Breast epithelium (tissue), 3 donors: ENCODE results near the gene SOX13.

Source experiments
- POLR2A ChIP-seq: fragments of 450-650 bp; IDR thresholded peaks from one replicate; pipeline ENCODE4 v1.6.1; 2016; ENCODE audit warnings: antibody characterized with exemption, mild to moderate bottlenecking, moderate library complexity
- POLR2AphosphoS5 ChIP-seq, 3 donors: sonication (generic); formaldehyde crosslinking; IDR thresholded peaks; one replicate each; pipeline ENCODE4 v1.6.1; 2017; ENCODE audit warnings: antibody characterized with exemption in 3 of 3
- TF ChIP-seq, protein P1 (sequence below), 3 donors: fragments of 450-650 bp; IDR thresholded peaks; one replicate each; pipeline ENCODE4 v1.5.1; 2016 to 2017; ENCODE audit warnings: antibody characterized with exemption in 3 of 3, mild to moderate bottlenecking in 3 of 3, moderate library complexity in 3 of 3

DNA sequence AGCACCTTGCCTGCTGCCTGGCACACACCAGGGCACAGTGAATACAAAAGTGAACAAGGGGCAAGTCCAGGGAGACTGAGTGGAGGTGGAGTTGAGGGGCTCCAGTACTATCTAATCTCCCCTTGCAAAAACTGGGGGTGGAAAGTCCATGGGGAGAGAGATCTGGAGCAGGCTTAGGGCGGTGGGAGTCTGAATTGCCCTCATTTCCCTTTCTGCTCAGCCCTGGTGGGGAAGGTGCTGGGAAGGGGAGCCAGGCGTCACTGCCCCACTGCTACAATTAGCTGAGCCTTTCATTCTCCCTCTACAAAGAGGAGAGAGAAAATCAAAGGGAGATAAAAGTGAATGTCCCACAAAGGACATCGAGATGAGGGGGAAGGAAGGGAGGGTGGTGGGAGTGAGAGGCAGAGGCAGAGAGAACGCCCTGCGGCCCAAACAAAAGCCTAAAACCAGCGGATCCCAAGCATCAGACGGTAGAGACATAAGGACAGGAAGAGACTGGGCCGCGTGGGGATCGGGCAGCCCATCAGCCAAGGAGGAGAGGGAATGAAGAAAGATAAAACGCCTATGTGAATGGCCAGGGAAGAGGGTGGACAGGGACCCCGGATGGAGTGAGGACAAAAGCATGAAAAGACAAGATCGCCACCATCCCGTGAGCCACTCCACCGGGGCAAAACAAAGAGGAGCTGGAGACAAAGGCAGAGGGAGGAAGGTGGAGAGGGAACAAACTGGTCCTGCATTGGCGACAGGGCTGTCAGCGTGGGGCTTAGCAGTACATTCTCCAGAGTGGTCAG lies 46.8 kb upstream of the SOX13 start:
- no peak for TF ChIP-seq POLR2A
- TF ChIP-seq, protein P1, sequence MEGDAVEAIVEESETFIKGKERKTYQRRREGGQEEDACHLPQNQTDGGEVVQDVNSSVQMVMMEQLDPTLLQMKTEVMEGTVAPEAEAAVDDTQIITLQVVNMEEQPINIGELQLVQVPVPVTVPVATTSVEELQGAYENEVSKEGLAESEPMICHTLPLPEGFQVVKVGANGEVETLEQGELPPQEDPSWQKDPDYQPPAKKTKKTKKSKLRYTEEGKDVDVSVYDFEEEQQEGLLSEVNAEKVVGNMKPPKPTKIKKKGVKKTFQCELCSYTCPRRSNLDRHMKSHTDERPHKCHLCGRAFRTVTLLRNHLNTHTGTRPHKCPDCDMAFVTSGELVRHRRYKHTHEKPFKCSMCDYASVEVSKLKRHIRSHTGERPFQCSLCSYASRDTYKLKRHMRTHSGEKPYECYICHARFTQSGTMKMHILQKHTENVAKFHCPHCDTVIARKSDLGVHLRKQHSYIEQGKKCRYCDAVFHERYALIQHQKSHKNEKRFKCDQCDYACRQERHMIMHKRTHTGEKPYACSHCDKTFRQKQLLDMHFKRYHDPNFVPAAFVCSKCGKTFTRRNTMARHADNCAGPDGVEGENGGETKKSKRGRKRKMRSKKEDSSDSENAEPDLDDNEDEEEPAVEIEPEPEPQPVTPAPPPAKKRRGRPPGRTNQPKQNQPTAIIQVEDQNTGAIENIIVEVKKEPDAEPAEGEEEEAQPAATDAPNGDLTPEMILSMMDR (IDR thresholded peaks at IDR 0.05), result no peak
- no peak for TF ChIP-seq POLR2AphosphoS5 (IDR thresholded peaks at IDR 0.05)
